ENCODE results near the gene PEX1. TPM values are rescaled to one million over a fixed set of nuclear protein-coding genes. Genes with fewer than 3 reads are reported as not detected.
"Not testable (repeated sequence)": the region's sequence is repeated elsewhere in the genome, so short reads cannot be mapped to it uniquely, and the experiment has no call there.

PEX1 gene
- total and polyA plus RNA-seq, 5 donors from 2014 or later = 7.9 to 23.0 (median 10.1) TPM

DNA sequence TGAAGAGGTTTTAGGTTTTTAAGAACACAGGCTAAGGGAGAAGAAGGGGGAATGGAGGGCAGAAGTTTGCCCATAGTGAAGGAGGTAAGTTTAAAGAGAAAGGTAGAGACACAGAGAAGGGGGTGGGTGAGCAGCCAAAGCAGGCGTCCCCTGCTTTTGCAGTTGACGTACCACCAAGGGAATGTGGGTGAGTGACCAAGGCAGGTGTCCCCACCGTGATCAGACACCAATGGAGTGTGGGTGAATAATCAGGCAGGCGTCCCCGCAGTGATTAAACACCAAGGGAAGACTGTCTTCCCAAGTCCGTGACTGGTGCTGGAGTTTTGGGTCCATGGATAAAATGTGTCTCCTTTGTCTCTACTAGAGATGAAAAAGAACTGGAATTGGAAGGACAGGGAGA, 44.1 kb downstream of the PEX1 start:
- not testable (repeated sequence) for H3K4me1 Mint-ChIP-seq; H3K27ac Mint-ChIP-seq; H3K4me3 ChIP-seq (ENCODE audit: low read depth, low read length); H3K4me3 Mint-ChIP-seq; H3K27me3 ChIP-seq (ENCODE audit: control insufficient read depth, insufficient read depth, low read length); DNase-seq; H3K4me1 ChIP-seq (ENCODE audit: control insufficient read depth, insufficient read depth, low read length, poor library complexity, severe bottlenecking); H3K9me3 Mint-ChIP-seq; H3K9me3 ChIP-seq (ENCODE audit: control insufficient read depth in 2 of 2, low read length in 2 of 2); H3K27ac ChIP-seq (ENCODE audit: insufficient read depth, low read length, poor library complexity, severe bottlenecking); ATAC-seq (ENCODE audit: low read depth in 2 of 2); H3K27me3 Mint-ChIP-seq
- peaks cover 33% of the 10 kb centered on the region for H3K36me3 ChIP-seq (ENCODE audit: control insufficient read depth, insufficient read depth, low read length)
- peaks cover 14% of the 10 kb centered on the region for H3K36me3 Mint-ChIP-seq

DNA sequence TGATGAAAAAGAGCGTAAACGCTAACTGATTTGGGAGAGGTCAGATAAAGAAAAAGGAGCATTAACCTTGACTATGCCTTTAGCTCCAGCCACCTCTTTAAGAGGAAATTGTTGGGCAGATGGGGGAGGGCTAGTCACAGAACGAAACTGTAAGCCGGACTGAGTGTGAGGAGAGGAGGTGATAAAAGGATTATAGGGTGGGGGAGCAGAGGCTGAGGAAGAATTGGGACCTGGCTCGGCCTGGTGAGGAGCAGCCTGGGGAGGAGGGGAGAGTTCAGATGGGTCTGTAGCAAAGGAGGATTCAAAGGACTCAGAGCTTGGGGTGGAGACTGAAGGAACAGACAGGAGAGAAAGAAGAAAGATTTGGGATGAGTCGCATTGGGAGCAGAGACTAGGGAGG, 44.7 kb downstream of the PEX1 start:
- not testable (repeated sequence) for H3K9me3 ChIP-seq (ENCODE audit: control insufficient read depth in 2 of 2, low read length in 2 of 2); H3K4me1 ChIP-seq (ENCODE audit: control insufficient read depth, insufficient read depth, low read length, poor library complexity, severe bottlenecking); H3K27ac ChIP-seq (ENCODE audit: insufficient read depth, low read length, poor library complexity, severe bottlenecking); H3K9me3 Mint-ChIP-seq; H3K4me3 Mint-ChIP-seq; H3K27me3 Mint-ChIP-seq; H3K27me3 ChIP-seq (ENCODE audit: control insufficient read depth, insufficient read depth, low read length); H3K27ac Mint-ChIP-seq; H3K4me1 Mint-ChIP-seq; DNase-seq; H3K4me3 ChIP-seq (ENCODE audit: low read depth, low read length); ATAC-seq (ENCODE audit: low read depth in 2 of 2)
- peaks cover 29% of the 10 kb centered on the region for H3K36me3 ChIP-seq (ENCODE audit: control insufficient read depth, insufficient read depth, low read length)
- peaks cover 14% of the 10 kb centered on the region for H3K36me3 Mint-ChIP-seq

DNA sequence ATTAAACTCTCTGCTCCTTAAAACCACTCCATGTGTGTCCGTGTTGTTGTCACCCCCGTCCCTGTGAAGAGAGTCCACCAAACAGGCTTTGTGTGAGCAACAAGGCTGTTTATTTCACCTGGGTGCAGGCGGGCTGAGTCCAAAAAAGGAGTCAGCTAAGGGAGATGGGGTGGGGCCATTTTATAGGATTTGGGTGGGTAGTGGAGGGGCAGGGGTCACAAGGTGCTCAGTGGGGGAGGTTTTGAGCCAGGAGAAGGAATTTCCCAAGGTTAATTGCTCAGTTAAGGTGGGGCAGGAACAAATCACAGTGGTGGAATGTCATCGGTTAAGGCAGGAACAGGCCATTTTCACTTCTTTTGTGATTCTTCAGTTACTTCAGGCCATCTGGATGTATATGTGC, 49.2 kb downstream of the PEX1 start:
- H3K9me3 ChIP-seq (ENCODE audit: control insufficient read depth in 2 of 2, low read length in 2 of 2); H3K36me3 ChIP-seq (ENCODE audit: control insufficient read depth, insufficient read depth, low read length); DNase-seq; H3K9me3 Mint-ChIP-seq; H3K4me1 ChIP-seq (ENCODE audit: control insufficient read depth, insufficient read depth, low read length, poor library complexity, severe bottlenecking); H3K36me3 Mint-ChIP-seq; H3K27ac Mint-ChIP-seq; H3K4me3 ChIP-seq (ENCODE audit: low read depth, low read length); H3K27me3 Mint-ChIP-seq; H3K27ac ChIP-seq (ENCODE audit: insufficient read depth, low read length, poor library complexity, severe bottlenecking); H3K4me3 Mint-ChIP-seq; H3K4me1 Mint-ChIP-seq; ATAC-seq (ENCODE audit: low read depth in 2 of 2); H3K27me3 ChIP-seq (ENCODE audit: control insufficient read depth, insufficient read depth, low read length): not testable (repeated sequence)

DNA sequence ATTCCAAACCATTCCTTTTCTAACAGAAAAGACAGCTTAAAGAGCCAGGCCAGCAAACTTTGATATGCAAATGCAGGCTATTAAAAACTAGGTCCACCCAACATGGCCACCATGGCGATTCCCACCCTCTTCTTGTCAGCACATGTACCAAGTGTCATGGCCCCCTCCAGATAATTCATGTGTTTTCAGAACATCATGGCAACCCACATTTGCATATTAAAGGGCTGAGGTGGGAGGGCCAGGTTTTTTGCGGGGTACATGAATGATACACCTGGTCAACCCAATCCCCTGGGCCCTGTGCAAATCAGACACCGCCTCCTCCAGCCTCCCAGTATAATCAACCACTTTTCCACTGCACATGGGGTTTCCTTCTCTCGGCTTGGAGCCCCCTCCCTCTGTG, 49.6 kb downstream of the PEX1 start:
- Histone ChIP-seq H3K36me3 (ENCODE audit: control insufficient read depth, insufficient read depth, low read length) (no peaks in the 10 kb centered on the region), H3K27me3 (ENCODE audit: control insufficient read depth, insufficient read depth, low read length) (no peaks in the 10 kb centered on the region), H3K9me3 (ENCODE audit: control insufficient read depth in 2 of 2, low read length in 2 of 2) (no peaks in the 10 kb centered on the region), H3K4me3 (ENCODE audit: low read depth, low read length) (no peak overlapping the region), H3K27ac (ENCODE audit: insufficient read depth, low read length, poor library complexity, severe bottlenecking) (no peak overlapping the region), H3K4me1 (ENCODE audit: control insufficient read depth, insufficient read depth, low read length, poor library complexity, severe bottlenecking) (no peaks in the 10 kb centered on the region)
- ATAC-seq (ENCODE audit: low read depth in 2 of 2) (no peak), DNase-seq (no peak)
- Mint-ChIP-seq H3K4me1 (no peaks in the 10 kb centered on the region), H3K27ac (no peak overlapping the region), H3K27me3 (no peaks in the 10 kb centered on the region), H3K4me3 (no peak overlapping the region), H3K9me3 (no peaks in the 10 kb centered on the region), H3K36me3 (peaks cover 4% of the 10 kb centered on the region)

DNA sequence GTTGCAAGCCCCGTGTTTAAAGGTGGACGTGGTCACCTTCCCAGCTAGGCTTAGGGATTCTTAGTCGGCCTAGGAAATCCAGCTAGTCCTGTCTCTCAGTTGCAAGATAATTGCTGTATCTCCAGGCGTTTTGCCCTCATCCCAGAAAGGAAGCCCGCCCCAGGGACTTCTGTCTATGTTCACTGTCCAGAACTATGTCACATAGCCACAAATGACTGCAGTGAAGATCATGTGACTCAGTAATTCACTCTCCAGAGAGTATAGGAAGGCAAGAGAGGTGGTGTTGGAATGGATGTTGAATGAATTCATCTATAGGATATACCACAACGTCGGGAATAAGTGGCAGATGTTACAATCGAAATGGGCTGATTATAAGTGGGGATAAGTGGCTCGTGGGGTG, 50.2 kb downstream of the PEX1 start:
- peaks cover 4% of the 10 kb centered on the region for H3K36me3 Mint-ChIP-seq
- no peak for ATAC-seq (ENCODE audit: low read depth in 2 of 2)
- no peaks in the 10 kb centered on the region for H3K27me3 Mint-ChIP-seq

DNA sequence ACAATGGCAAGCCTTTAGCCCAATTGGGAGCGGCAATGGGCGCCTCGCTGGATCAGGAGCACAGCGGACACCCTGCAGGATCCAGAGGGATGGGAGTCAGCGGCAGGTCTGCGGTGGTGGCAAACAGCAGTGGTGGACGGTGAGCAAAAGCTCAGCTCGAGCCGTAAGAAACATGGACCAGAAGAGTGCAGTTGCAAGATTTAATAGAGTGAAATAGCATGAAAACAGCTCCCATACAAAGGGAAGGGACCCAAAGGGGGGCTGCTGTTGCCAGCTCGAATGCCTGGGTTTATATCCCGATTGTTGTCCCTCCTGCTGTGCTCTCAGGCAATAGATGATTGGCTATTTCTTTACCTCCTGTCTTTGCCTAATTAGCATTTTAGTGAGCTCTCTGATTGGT, 50.6 kb downstream of the PEX1 start, which contains the start of gene ERVW-1:
TSS of gene ERVW-1 (minus strand) at position 266 of the 400 bp plus-strand sequence. CDS start 7,565 bp downstream, outside the sequence.
- H3K4me1 Mint-ChIP-seq; H3K27me3 Mint-ChIP-seq; H3K9me3 ChIP-seq (ENCODE audit: control insufficient read depth in 2 of 2, low read length in 2 of 2); ATAC-seq (ENCODE audit: low read depth in 2 of 2); H3K27ac ChIP-seq (ENCODE audit: insufficient read depth, low read length, poor library complexity, severe bottlenecking); H3K4me3 ChIP-seq (ENCODE audit: low read depth, low read length); DNase-seq; H3K4me3 Mint-ChIP-seq; H3K36me3 Mint-ChIP-seq; H3K4me1 ChIP-seq (ENCODE audit: control insufficient read depth, insufficient read depth, low read length, poor library complexity, severe bottlenecking); H3K27me3 ChIP-seq (ENCODE audit: control insufficient read depth, insufficient read depth, low read length); H3K9me3 Mint-ChIP-seq; H3K36me3 ChIP-seq (ENCODE audit: control insufficient read depth, insufficient read depth, low read length): not testable (repeated sequence)
- peak within 1 kb of the TSS in 1 of 3 donors; percentile 21 for H3K27ac Mint-ChIP-seq

More for the DNA sequence above, 50.2 kb downstream of the PEX1 start:
- Histone ChIP-seq H3K4me3 (ENCODE audit: low read depth, low read length) (no peak overlapping the region), H3K36me3 (ENCODE audit: control insufficient read depth, insufficient read depth, low read length) (no peaks in the 10 kb centered on the region), H3K27ac (ENCODE audit: insufficient read depth, low read length, poor library complexity, severe bottlenecking) (no peak overlapping the region), H3K9me3 (ENCODE audit: control insufficient read depth in 2 of 2, low read length in 2 of 2) (no peaks in the 10 kb centered on the region), H3K4me1 (ENCODE audit: control insufficient read depth, insufficient read depth, low read length, poor library complexity, severe bottlenecking) (no peaks in the 10 kb centered on the region), H3K27me3 (ENCODE audit: control insufficient read depth, insufficient read depth, low read length) (no peaks in the 10 kb centered on the region)
- Mint-ChIP-seq H3K4me3 (no peak overlapping the region), H3K9me3 (no peaks in the 10 kb centered on the region), H3K4me1 (no peaks in the 10 kb centered on the region), H3K27ac (no peak overlapping the region)
- DNase-seq = no peak

DNA sequence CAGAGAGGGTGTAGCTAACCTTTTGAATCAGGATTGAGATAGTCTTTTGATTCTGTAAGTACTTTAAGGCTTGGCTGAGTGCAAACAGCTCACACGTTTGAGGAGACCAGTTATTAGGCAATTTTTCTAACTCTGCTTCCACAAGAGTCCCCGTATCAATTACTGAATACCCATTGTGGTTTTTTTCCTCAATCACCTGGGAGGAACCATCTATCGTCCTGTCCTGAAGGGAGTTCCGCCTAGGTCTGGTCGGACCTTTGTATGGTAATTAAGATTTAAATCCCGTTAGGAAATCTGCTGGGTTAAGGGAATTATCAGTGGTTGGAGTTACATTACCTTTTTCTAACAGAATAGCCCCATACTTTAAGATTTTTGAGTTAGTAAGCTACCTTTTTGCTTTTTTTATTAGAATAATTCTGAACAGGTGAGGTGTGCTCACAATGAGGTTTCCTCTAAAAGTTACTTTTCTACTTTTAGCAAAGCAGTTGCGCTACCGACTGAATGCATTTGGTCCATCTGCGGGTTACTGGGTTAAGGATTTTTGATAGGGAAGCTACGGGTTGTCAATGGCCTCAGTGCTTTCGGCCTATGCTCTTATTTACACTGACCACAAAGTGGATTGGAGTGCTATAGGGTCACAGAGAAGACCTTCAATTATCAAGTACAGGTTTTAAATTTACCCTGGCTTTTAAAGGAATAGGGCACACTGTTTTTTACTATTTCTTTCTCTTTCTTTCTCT, 52.3 kb downstream of the PEX1 start:
- ATAC-seq (ENCODE audit: low read depth in 2 of 2); H3K36me3 Mint-ChIP-seq; H3K9me3 ChIP-seq (ENCODE audit: control insufficient read depth in 2 of 2, low read length in 2 of 2); H3K27me3 Mint-ChIP-seq; H3K4me1 ChIP-seq (ENCODE audit: control insufficient read depth, insufficient read depth, low read length, poor library complexity, severe bottlenecking); H3K27ac ChIP-seq (ENCODE audit: insufficient read depth, low read length, poor library complexity, severe bottlenecking); H3K4me3 Mint-ChIP-seq; H3K4me1 Mint-ChIP-seq; H3K4me3 ChIP-seq (ENCODE audit: low read depth, low read length); DNase-seq; H3K27me3 ChIP-seq (ENCODE audit: control insufficient read depth, insufficient read depth, low read length); H3K36me3 ChIP-seq (ENCODE audit: control insufficient read depth, insufficient read depth, low read length); H3K27ac Mint-ChIP-seq; H3K9me3 Mint-ChIP-seq: not testable (repeated sequence)

DNA sequence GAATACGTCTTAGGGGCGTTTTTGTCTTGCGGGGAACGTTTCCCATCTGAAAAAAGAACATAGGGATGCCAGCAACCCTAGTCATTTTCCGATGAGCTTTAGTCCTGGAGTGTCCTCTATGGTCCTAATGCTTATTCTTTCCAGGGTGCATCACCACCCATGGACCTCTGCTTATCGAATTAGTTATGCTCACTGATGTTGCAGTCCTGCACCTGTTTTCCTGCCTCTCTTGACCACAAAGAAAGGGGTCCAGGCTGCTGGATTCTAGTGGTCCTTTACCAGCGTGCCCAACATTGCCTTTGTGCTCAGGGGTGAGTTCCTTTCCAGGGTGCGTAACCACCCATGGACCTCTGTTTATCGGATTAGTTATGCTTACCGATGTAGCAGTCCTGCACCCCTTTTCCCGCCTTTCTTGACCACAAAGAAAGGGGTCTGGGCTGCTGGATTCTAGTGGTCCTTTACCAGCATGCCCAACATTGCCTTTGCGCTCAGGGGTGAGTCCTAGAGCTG, 53.0 kb downstream of the PEX1 start:
- H3K4me3 ChIP-seq (ENCODE audit: low read depth, low read length); H3K36me3 Mint-ChIP-seq; H3K27ac Mint-ChIP-seq; H3K9me3 ChIP-seq (ENCODE audit: control insufficient read depth in 2 of 2, low read length in 2 of 2); H3K4me1 ChIP-seq (ENCODE audit: control insufficient read depth, insufficient read depth, low read length, poor library complexity, severe bottlenecking); H3K9me3 Mint-ChIP-seq; DNase-seq; H3K4me3 Mint-ChIP-seq; H3K27me3 Mint-ChIP-seq; H3K27me3 ChIP-seq (ENCODE audit: control insufficient read depth, insufficient read depth, low read length); H3K27ac ChIP-seq (ENCODE audit: insufficient read depth, low read length, poor library complexity, severe bottlenecking); H3K36me3 ChIP-seq (ENCODE audit: control insufficient read depth, insufficient read depth, low read length); H3K4me1 Mint-ChIP-seq; ATAC-seq (ENCODE audit: low read depth in 2 of 2): not testable (repeated sequence)
